GM18517 (cell line): ENCODE measurements around the gene CHST3.

Source experiments
- ATAC-seq: cut with Tn5 transposase; IDR thresholded peaks from one replicate; pipeline ENCODE4 v1.9.1; 2021; ENCODE audit warnings: mild to moderate bottlenecking, moderate library complexity; ENCODE audit not compliant: unreplicated experiment

Gene CHST3

DNA sequence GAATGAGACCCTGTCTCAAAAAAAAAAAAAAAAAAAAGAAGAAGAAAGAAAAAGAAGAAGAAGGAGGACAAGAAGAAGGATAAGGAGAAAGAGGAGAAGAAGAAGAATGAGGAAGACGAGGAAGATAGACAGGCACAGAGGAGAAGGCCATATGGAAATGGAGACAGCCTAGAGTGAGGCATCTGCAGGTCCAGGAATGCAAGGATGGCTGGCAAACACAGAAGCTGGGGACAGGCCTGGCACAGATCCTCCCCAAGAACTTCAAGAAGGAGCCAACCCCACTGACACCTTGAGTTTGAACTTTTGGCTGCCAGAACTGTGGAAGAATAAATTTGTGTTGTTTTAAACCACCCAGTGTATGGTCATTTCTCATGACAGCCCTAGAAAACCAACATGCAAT lies 85.3 kb downstream of the CHST3 start:
- no peak for ATAC-seq

DNA sequence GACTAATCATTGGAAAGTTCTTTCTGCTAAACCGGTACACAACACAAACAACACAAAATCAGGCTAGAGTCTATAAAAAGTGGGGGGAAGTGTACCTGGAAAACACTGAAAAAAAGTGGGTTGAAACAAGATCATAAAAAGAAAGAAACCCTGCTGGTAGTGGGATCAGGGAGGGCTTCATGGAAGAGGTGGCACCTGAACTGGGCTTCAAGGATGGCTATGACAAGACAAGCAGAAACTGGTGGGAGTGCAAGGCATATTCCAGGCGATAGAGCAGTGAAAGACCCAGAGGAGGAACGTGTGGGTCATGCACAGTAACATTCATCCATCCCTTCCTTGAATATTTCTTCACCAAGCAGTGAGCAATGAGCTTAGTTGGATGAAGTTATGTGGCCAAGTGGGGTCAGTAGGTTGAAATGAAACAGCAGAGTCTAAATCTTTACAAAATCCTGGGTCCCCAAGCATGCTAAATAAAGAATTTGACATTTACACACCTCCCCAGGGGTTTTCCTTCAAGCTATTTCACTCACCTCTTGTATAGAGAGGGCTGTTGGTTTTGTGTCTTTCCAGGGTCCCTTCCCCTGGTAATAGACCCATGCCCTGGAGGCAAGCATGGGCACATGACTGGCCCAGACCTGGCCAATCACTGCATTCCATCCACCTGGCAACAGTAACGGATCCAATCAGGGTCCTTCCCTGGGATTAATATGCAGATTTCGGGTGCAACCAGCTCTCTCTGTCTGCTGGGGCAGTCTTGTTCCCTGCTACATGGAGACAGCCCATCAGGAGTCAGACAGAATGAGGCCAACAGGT lies 86.0 kb downstream of the CHST3 start:
- ATAC-seq, result no peak

DNA sequence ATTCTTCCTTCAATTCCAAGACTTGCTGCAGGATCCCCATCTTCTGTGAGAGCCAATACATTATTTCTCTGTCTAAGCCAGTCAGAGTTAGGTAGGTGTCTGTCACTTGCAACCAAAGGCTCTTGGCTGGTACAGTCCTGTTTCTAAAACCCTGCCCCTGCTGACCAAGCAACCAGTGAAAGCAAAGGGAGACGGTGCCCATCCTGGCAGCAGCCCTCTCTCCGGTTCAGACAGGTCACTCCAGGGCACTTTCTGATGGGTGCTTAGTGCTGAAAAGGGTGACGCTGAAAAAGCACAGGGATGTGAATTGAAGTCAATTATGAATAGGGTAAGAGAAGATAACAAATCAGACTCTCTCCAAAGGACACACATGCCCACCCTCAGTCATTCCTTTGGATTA lies 86.7 kb downstream of the CHST3 start:
- ATAC-seq, result no peak

DNA sequence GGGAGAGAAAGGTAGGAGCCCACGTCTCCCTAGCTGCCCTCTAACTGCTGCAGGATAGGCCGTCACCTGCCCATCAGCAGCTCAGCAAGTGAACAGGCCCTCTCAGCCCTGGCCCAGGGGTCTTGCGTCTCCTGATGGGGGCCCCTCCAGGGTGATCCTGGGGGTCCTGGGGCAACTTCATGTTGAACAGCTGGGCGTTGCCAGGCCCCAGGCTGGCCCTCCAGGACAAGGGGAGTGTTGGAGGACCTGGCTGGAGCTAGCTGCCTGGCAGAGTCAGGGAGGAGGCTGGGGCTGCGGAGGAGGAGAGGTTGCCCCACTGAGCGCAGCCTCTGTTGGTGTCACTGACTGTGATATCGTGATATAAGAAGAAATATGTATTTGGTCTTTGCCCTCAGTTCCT lies 89.5 kb downstream of the CHST3 start:
- no peak for ATAC-seq

DNA sequence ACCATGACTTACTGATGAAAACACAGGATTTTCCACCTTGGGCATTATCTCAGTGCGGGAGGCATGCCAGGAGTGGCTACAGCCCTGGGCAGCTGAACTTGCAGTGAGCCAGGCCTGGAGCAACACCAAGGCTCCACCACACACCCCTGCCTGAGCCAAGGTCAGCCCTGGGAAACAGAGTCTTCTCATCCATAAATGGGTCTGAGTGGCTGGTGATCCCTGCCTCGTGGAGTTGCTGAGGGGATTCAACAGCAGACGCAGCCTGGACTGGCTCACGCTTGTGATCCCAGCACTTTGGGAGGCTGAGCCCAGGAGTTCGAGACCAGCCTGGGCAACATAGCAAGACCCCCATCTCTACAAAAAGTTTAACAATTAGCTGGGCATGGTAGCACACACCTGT lies 91.9 kb downstream of the CHST3 start:
- ATAC-seq, result no peak

DNA sequence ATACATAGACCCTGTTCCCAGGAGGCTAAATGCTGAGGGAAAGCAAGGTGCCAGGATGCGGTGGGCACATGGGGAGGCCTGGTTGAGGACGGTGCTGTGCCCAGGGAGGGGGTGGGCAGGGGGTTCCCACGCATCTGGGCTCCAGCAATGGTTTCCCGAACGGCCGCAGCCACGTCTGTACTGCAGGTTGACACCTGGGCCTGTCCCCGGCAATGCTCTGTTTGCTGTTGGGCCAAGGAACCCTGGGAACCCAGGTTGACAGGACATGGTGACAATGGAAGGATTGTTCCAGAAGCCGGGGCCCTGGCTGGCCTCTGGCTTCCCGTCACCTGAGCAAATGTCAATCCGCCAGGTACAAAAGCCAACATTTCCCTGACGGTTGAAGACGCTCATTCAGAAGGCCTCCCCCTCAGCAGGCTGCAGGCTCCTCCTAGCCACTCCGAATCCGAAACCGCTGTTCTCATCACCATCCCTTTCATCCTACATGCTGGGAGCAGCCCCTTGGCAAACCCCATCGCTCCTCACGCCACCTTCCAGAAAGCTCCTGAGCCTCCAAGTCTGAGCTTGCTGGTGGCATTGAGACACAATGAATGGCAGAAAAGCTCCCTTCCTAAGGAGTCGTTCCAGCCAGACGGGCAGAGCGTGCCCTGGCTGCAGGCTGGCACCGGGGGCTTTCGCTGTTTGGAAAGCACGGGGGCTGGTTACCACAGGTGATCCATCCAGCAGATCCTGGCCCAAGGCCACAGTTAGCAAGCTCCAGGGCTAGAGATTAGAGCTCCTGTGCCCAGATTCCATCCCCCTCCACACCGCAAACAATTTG lies 92.9 kb downstream of the CHST3 start:
- no peak for ATAC-seq

DNA sequence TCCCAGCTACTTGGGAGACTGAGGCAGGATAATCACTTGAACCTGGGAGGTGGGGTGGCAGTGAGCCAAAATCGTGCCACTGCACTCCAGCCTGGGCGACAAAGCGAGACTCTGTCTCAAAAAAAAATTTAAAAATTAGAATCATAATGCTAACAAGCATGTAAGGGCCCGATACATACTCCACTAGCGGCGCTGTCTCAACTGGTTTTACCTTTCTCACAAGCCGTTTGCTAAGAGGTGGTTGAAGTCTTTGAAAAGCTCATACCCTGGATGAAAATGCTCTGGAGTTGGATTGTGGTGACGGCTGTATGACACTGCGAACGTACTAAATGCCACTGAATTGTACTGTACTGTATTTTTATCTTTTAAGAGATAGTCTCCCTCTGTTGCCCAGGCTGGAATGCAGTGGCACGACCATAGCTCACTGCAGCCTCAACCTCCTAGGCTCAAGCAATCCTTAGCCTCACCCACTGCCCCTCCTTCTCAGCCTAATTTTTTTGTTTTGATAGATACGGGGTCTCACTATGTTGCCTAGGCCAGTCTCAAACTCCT lies 94.2 kb downstream of the CHST3 start:
- ATAC-seq, result no peak

DNA sequence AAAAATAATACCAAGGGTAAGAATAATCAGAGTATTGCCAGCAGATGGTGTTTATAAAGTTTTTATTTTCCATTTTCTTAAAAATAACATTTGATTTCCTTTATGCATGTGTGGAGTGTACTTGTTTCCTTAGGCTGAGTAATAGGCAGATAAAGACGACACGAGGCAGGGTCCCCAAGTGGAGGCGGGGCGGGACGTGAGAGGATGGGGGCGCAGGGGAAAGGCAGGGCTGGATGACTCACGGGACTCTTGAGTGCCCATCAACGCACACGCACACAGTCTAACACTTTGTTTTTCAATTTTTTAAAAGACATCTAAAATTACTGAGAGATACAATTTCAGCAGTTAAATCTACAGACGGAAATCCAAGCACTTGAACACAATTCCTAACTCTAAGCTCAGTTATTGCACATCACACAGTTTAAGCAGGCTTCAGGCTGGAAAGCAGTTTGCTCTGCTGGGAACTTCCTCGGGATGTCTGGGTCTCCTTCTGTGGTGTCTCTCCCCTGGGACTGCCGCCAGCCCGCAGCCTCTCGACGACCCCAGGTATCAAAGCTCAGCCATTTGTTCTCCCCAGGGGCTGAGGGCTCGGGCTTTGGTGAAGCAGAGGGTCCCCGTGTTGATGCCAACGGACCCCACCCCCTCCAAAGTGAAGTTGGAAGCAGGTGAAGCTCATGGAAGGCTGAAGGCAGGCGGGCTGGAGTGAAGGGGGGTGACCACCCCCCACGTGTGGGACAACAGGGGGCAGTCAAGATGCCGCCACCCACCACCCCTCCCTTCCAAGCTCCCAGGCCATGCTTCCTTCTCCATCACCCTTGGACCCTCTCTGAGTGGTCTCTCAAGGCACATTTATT lies 95.0 kb downstream of the CHST3 start:
- no peak for ATAC-seq

DNA sequence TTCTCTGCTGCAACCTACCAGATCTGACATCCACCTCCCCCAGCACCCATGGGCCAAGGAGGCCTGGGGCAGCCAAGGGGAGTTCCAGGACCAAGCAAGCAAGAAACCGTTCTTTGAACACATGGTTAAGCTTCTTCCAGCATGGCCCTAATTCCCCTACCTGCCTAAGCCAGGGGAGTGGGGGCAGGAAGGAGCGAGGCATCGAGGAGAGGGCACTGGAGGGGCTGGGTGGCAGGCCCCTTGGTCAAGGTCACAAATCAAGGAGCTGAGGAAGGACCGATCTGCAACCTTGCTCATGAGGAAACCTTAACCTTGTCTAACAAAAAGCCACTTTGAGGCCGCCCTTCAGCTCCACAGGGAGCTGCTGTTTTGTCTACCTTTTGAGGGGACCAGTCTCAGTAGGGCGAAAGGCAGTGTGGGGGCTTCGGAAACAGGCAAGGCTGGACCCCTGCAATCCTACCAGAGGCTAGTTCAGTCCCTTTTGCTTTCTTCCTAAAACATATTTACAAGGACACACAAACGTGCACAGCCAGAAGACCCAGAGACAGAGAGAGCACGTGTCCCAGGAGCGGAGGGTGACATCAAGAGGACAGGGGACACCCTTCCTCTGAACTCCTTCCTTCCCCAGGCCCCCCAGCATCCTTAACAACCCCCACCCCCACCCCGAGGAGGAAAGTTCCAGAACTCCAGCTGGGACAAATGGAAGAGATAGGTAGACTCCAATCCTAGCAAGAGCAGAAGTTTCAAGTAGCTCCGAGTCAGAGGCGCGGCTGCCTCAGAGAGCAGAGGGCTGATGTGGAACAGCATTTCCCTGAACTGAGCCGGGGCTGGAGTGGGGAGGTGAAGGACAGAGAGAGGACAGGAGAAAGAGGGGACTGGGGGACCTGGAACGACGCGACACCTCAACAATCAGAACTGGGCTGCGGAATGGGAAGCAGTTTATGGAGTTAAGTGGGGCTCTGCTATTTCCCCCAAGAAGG lies 95.9 kb downstream of the CHST3 start:
- ATAC-seq, result no peak

DNA sequence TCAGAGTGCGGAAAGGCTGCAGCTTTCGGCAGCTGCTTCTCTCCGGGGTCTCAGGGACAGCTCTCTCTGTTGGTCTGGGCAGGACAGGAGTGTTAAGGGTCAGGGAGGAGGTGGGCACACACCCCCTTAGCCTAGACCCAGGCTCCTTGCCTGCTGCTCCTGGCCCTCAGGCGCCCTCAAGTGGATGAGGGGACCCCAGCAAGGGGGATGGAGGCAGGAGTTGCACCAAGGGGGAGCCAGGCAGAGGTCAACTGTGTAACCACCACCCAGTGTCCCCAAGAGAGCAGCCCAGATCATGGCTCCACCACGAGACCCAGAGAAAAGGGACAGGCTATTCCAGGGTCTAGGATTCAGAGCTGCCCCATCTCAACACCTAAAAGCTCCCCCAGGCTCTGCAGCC lies 97.3 kb downstream of the CHST3 start:
- ATAC-seq, result no peak

DNA sequence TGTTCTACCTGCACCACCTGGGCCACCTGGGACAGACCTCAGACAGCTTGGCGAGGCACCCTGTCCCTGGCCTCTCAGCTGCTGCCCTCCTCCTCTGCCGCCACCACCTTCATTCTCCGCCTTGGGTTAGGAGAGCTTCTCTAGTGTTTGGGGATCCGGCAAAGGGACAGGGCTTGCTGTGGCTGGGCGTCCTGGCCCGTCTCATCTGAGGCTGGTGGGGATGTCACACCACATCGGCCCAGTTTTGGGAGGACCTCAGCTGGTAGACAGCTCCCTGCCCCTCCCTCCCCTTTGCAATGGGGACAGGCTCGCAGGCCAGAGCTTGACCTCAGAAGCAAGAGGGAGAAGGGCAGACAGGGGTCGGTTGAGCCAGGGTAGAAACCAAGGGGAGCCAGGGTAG lies 97.7 kb downstream of the CHST3 start:
- no peak for ATAC-seq

DNA sequence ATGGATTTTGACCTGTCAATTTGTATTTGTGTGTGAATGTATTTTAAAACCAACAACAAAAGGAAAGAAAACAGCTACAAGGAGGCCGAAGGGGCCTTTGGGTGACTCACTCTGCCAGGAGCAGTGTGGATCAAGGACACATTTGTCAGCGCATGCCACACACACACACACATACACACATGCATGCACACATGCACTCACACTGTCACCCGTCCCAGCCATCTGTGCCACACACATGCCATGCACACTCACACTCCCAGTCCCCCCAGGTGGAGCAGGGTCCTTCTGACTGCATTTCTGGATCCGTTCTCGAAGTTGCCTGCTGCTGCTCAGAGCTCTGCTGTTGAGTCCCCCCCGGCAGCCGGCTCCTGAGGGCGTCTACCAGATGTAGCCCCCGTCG lies 98.2 kb downstream of the CHST3 start:
- no peak for ATAC-seq
